Activated naive CD4-positive, alpha-beta T cell treated with anti-CD3 and anti-CD28 coated beads, Interleukin-2, amount 50 U/mL, for 72 hours (primary cell): ENCODE measurements around the gene CATSPER1. TPM values are rescaled to one million over a fixed set of nuclear protein-coding genes. Genes with fewer than 3 reads are reported as not detected.
A peak's percentile ranks its signal among the peaks of the same experiment; 100 is the strongest.

ENCODE experiments used
- ATAC-seq, 2 donors: fragments of 150-1000 bp; cut with Tn5 transposase; 2 replicates each; pipeline ENCODE4 v1.10.0; 2021; ENCODE audit warnings: mild to moderate bottlenecking in 2 of 2, moderate library complexity in 2 of 2
- DNase-seq, 2 donors: peaks; one replicate each; pipeline ENCODE4 v3.0.0; 2021 to 2022; ENCODE audit warnings: low spot score in 2 of 2
- H3K27ac Mint-ChIP-seq, 2 donors: one replicate each; pipeline ENCODE4 v1.8.0; 2022; ENCODE audit warnings: mild to moderate bottlenecking in 2 of 2, mixed read lengths in 2 of 2
- H3K36me3 Mint-ChIP-seq, 2 donors: one replicate each; pipeline ENCODE4 v1.8.0; 2022; ENCODE audit warnings: mixed read lengths in 2 of 2
- H3K9me3 Mint-ChIP-seq, 2 donors: one replicate each; pipeline ENCODE4 v1.8.0; 2022; ENCODE audit warnings: mixed read lengths in 2 of 2
- total RNA-seq, 2 donors: library from RNA; stranded (reverse); gene quantifications; one replicate each; pipeline ENCODE4 v1.2.3, GENCODE V29; 2022

CATSPER1 gene
- total RNA-seq, 2 donors from 2014 or later, result 0.80 TPM; not detected in 1

GRCh38 chr11:65973439-65974110 lies 52.7 kb downstream of the CATSPER1 start:
- H3K27ac Mint-ChIP-seq, result peak overlapping the region; percentile 58 to 70
- DNase-seq (no peak), ATAC-seq (no peak)
- H3K9me3 Mint-ChIP-seq, result no peaks in the 10 kb centered on the region
- H3K36me3 Mint-ChIP-seq, result peaks cover 0 to 8% of the 10 kb centered on the region in 2 donors

GRCh38 chr11:65972116-65972515 lies 54.2 kb downstream of the CATSPER1 start:
- ATAC-seq, result no peak
- Mint-ChIP-seq H3K9me3 (no peaks in the 10 kb centered on the region), H3K36me3 (peaks cover 0 to 15% of the 10 kb centered on the region in 2 donors), H3K27ac (peak overlapping the region in 1 of 2 donors; percentile 17)
- DNase-seq, result no peak

- DNase-seq (no peak), ATAC-seq (no peak)
- H3K9me3 Mint-ChIP-seq, result no peaks in the 10 kb centered on the region
- H3K27ac Mint-ChIP-seq, result peak overlapping the region; percentile 51 to 60
- peaks cover 10 to 17% of the 10 kb centered on the region in 2 donors for H3K36me3 Mint-ChIP-seq
Observed at GRCh38 chr11:65968600-65969482, 57.4 kb downstream of the CATSPER1 start.

GRCh38 chr11:65967329-65967934 lies 58.8 kb downstream of the CATSPER1 start:
- no peak for DNase-seq
- peaks cover 17 to 31% of the 10 kb centered on the region in 2 donors for H3K36me3 Mint-ChIP-seq
- H3K27ac Mint-ChIP-seq, result peak overlapping the region in 1 of 2 donors; percentile 29
- H3K9me3 Mint-ChIP-seq, result no peaks in the 10 kb centered on the region
- ATAC-seq, result no peak

Other genes with a start within 250 kb of the CATSPER1 start
- gene AP5B1, start 245.5 kb downstream of the CATSPER1 start, total RNA-seq, result 10 to 100 TPM; 10.6 to 25.9 TPM
- gene OVOL1, start 239.4 kb downstream of the CATSPER1 start, total RNA-seq, result 1 to 10 TPM in 1 of 2 donors, not detected in 1; 1.6 TPM
- 1 to 10 TPM; 3.8 to 5.0 TPM for gene SNX32, start 192.5 kb downstream of the CATSPER1 start, total RNA-seq
- gene CFL1, start 168.3 kb downstream of the CATSPER1 start, total RNA-seq, result 1,000 to 10,000 TPM in 1 of 2 donors, 100 to 1,000 TPM in 1; 855 to 1,265 TPM
- gene MUS81, start 166.0 kb downstream of the CATSPER1 start, total RNA-seq, result 10 to 100 TPM; 63.9 to 64.0 TPM
- gene EFEMP2, start 153.7 kb downstream of the CATSPER1 start, total RNA-seq, result 10 to 100 TPM; 15.2 to 41.8 TPM
- 10 to 100 TPM in 1 of 2 donors, 1 to 10 TPM in 1; 2.2 to 16.8 TPM for gene CTSW, start 146.6 kb downstream of the CATSPER1 start, total RNA-seq
- gene FIBP, start 138.0 kb downstream of the CATSPER1 start, total RNA-seq, result 100 to 1,000 TPM in 1 of 2 donors, 10 to 100 TPM in 1; 69.4 to 101 TPM
- 10 to 100 TPM; 29.4 to 37.2 TPM for gene CCDC85B, start 135.8 kb downstream of the CATSPER1 start, total RNA-seq
- 1 to 10 TPM; 7.4 to 9.5 TPM for gene FOSL1, start 126.1 kb downstream of the CATSPER1 start, total RNA-seq
- gene C11orf68, start 107.4 kb downstream of the CATSPER1 start, total RNA-seq, result 10 to 100 TPM; 17.6 to 28.6 TPM
- gene DRAP1, start 107.1 kb downstream of the CATSPER1 start, total RNA-seq, result 100 to 1,000 TPM; 110 to 167 TPM
- not detected for gene TSGA10IP, start 81.0 kb downstream of the CATSPER1 start, total RNA-seq
- gene SART1, start 64.7 kb downstream of the CATSPER1 start, total RNA-seq, result 10 to 100 TPM; 53.1 to 60.2 TPM
- 10 to 100 TPM; 47.5 to 86.8 TPM for gene EIF1AD, start 24.3 kb downstream of the CATSPER1 start, total RNA-seq
- gene BANF1, start 24.0 kb downstream of the CATSPER1 start, total RNA-seq, result 100 to 1,000 TPM; 242 to 310 TPM
- gene CST6, start 14.5 kb downstream of the CATSPER1 start, total RNA-seq, result under 1 TPM in 1 of 2 donors, not detected in 1; 0.43 TPM
- 1 to 10 TPM in 1 of 2 donors, under 1 TPM in 1; 0.14 to 1.1 TPM for gene GAL3ST3, start 22.7 kb upstream of the CATSPER1 start, total RNA-seq
- gene SF3B2, start 25.9 kb upstream of the CATSPER1 start, total RNA-seq, result 100 to 1,000 TPM; 236 to 246 TPM
- gene PACS1, start 43.8 kb upstream of the CATSPER1 start, total RNA-seq, result 100 to 1,000 TPM; 124 TPM
- gene KLC2, start 231.2 kb upstream of the CATSPER1 start, total RNA-seq, result 10 to 100 TPM; 26.0 to 69.7 TPM
- gene RAB1B, start 242.2 kb upstream of the CATSPER1 start, total RNA-seq, result 100 to 1,000 TPM; 138 to 153 TPM